Measurements from ENCODE around the gene SPEM2. TPM values are rescaled to one million over a fixed set of nuclear protein-coding genes. Genes with fewer than 3 reads are reported as not detected.
A peak's percentile ranks its signal among the peaks of the same experiment; 100 is the strongest.

The SPEM2 gene
- total and polyA plus RNA-seq, 2 of the 8 experiments (the other 6 are each of a cell fraction or from before 2014, with no cell fraction given), result 0.03 TPM; not detected in 1

DNA sequence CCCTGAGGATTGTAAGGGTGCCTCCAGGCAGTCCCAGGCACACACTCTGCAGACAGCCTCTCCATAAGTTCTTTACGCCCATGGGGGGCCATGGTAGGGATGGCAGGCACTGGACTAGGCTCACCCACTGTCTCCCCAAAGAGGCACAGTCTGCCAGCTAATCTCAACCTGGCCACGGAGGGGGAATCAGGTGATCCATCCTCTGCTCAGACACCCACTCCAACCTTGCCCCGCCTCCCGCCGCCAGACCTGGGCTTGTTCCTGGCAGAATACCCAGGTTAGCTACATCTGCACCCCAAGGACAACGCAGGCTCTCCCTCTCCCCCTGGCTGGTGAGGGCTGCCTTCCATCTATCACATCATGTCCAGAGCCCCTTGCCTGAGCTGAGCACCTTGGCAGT lies 16.6 kb upstream of the SPEM2 start:
- no peak overlapping the region for H4K5ac ChIP-seq (ENCODE audit: insufficient read length, low read depth, low read length)
- no peak for FAIRE-seq
- POLR2A ChIA-PET (ENCODE audit: partially characterized antibody), result interaction anchor here (0.7 to 8.2 kb wide), 11 partner anchors 11 to 176 kb away, joined by 3 to 66 read pairs (median 3); partner anchors contain the start of genes FGF11, POLR2A, TMEM102 and TNK1
- TF ChIP-seq CBX8 (IDR thresholded peaks at IDR 0.05; ENCODE audit: borderline replicate concordance, low read depth, low read length), result no peak
- no peak for TF ChIP-seq ATF2 (IDR thresholded peaks at IDR 0.05; ENCODE audit: low read length)

More for the DNA sequence above, 16.6 kb upstream of the SPEM2 start:
- Histone ChIP-seq H3K27me3 (replicated peaks in 1 of 4; ENCODE audit: control insufficient read depth in 3 of 4, extremely low read depth in 1 of 4, insufficient read depth in 3 of 4, low read length in 3 of 4) (no peaks in the 10 kb centered on the region; a peak in 1 of 7 replicates), H3K79me1 (ENCODE audit: low read depth, low read length) (peaks cover 4% of the 10 kb centered on the region; the same call in 1 of the 2 replicates), H3K4me2 (ENCODE audit: insufficient read depth in 1 of 2, low read depth in 2 of 2, low read length in 2 of 2) (peak overlapping the region; percentile 43 to 90; a peak in 3 of 4 replicates), H3K4me1 (replicated peaks in 1 of 4; ENCODE audit: control insufficient read depth in 3 of 4, insufficient read depth in 4 of 4, low read length in 3 of 4) (peaks cover 0 to 19% (median 11%) of the 10 kb centered on the region in 4 experiments; a peak in 5 of 7 replicates), H2AFZ (ENCODE audit: low read length) (no peak overlapping the region), H3K18ac (ENCODE audit: extremely low read depth, low read length) (no peak overlapping the region), H3K23me2 (ENCODE audit: low read depth, low read length) (peaks cover 13% of the 10 kb centered on the region; the same call in 1 of the 2 replicates), H4K20me1 (replicated peaks in 1 of 2; ENCODE audit: control insufficient read depth in 1 of 2, insufficient read depth in 2 of 2, low read length in 2 of 2) (peaks cover 0 to 19% of the 10 kb centered on the region in 2 experiments), H2BK20ac (ENCODE audit: low read length) (0 out of 2 replicates have a peak overlapping the region, but pooled peaks have one; percentile 32), H3K4ac (replicated peaks; ENCODE audit: insufficient read length, low read depth, low read length) (no peak overlapping the region), H3K9ac (replicated peaks in 1 of 4; ENCODE audit: extremely low read depth in 1 of 4, low read depth in 3 of 4, low read length in 3 of 4) (no peak overlapping the region), H2AK5ac (ENCODE audit: low read depth, low read length) (peak overlapping the region; percentile 53; the same call in 1 of the 2 replicates), H3K4me3 (ENCODE audit: extremely low read depth in 1 of 4, insufficient read depth in 2 of 4, low read depth in 3 of 4, low read length in 4 of 4) (peak overlapping the region in 1 of 4 experiments; percentile 44; a peak in 3 of 8 replicates), H4K8ac (ENCODE audit: extremely low read depth, insufficient read depth, low read length) (no peak overlapping the region), H2BK12ac (ENCODE audit: low read depth, low read length) (peak overlapping the region; percentile 84; the same call in 1 of the 2 replicates), H4K91ac (replicated peaks; ENCODE audit: insufficient read length, low read length) (no peak overlapping the region), H3K56ac (replicated peaks; ENCODE audit: insufficient read length, low read depth, low read length) (no peak overlapping the region), H3K27ac (ENCODE audit: low read depth, low read length) (no peak overlapping the region), H3K23ac (ENCODE audit: insufficient read length) (no peak overlapping the region), H3K79me2 (ENCODE audit: control insufficient read depth in 1 of 2, insufficient read depth in 2 of 2, low read length in 2 of 2) (peaks cover 0 to 5% of the 10 kb centered on the region in 2 experiments; a peak in 1 of 4 replicates), H2BK15ac (ENCODE audit: low read length) (0 out of 2 replicates have a peak overlapping the region, but pooled peaks have one; percentile 88), H3K36me3 (ENCODE audit: control insufficient read depth in 2 of 4, insufficient read depth in 4 of 4, low read length in 3 of 4) (peaks cover 2 to 22% (median 17%) of the 10 kb centered on the region in 4 experiments; a peak in 5 of 8 replicates), H2BK120ac (replicated peaks; ENCODE audit: low read depth, low read length) (no peak overlapping the region), H3K14ac (ENCODE audit: insufficient read length) (no peak overlapping the region), H3K9me3 (ENCODE audit: insufficient read depth in 2 of 2, low read depth in 1 of 2, low read length in 1 of 2) (no peaks in the 10 kb centered on the region), H2BK5ac (ENCODE audit: low read depth, low read length) (no peak overlapping the region)
- 83% methylated on average over 6 of the region's 6 CpGs; no CpG with 5 or more reads in 1 of the 2 experiments for WGBS, 2 experiments (ENCODE audit: extremely low coverage in 1 of 2, insufficient coverage in 1 of 2, insufficient read length in 1 of 2, insufficient replicate concordance in 2 of 2, low coverage in 1 of 2, low lambda C conversion rate in 2 of 2, missing lambda C conversion rate in 1 of 2)
- CTCF ChIA-PET (ENCODE audit: partially characterized antibody), result interaction anchor here (0.6 to 1.5 kb wide), 5 partner anchors 22 to 152 kb away, joined by 3 to 4 read pairs (median 3); no protein-coding TSS in a partner anchor
- no peak for DNase-seq (ENCODE audit: low read depth in 1 of 2, low spot score in 2 of 2)

Data from H1 (cell line).